ENCODE measurements around the gene SLC15A4. TPM values are rescaled to one million over a fixed set of nuclear protein-coding genes. Genes with fewer than 3 reads are reported as not detected.
A peak's percentile ranks its signal among the peaks of the same experiment; 100 is the strongest.

SLC15A4 gene
- total RNA-seq, 1 experiment from 2014 or later, result 20.6 TPM

GRCh38 chr12:128790221-128790620, 33.5 kb downstream of the SLC15A4 start:
- TF ChIP-seq TCF7L2 (IDR thresholded peaks at IDR 0.05; ENCODE audit: borderline replicate concordance, extremely low read depth, insufficient read depth, insufficient read length) (no peak), MAX (IDR thresholded peaks at IDR 0.05) (no peak), POLR2A (IDR thresholded peaks at IDR 0.05; ENCODE audit: borderline replicate concordance, extremely low read depth, insufficient read depth, insufficient read length) (no peak), SIN3A (IDR thresholded peaks at IDR 0.05; ENCODE audit: low read depth) (no peak), CTCF (IDR thresholded peaks at IDR 0.05 in 2 of 3, conservative IDR thresholded peaks at IDR 0.05 in 1 of 3; ENCODE audit: borderline replicate concordance in 1 of 3, insufficient read depth in 1 of 3, low read depth in 2 of 3, low read length in 2 of 3) (no peak), ATF3 (IDR thresholded peaks at IDR 0.05) (no peak), ZBTB33 (IDR thresholded peaks at IDR 0.05; ENCODE audit: extremely low read depth, insufficient replicate concordance, low read length) (no peak), YY1 (IDR thresholded peaks at IDR 0.05; ENCODE audit: extremely low read depth, insufficient replicate concordance, low read depth, low read length) (no peak), EZH2 (IDR thresholded peaks at IDR 0.05) (no peak), REST (IDR thresholded peaks at IDR 0.05; ENCODE audit: low read depth) (no peak), EGR1 (IDR thresholded peaks at IDR 0.05; ENCODE audit: low read depth) (no peak), ZFX (IDR thresholded peaks at IDR 0.05) (no peak), RAD21 (IDR thresholded peaks at IDR 0.05; ENCODE audit: low read depth) (no peak), CEBPB (IDR thresholded peaks at IDR 0.05; ENCODE audit: low read depth) (no peak), ZNF274 (IDR thresholded peaks at IDR 0.05; ENCODE audit: low read depth, low read length) (no peak), EZH2phosphoT487 (IDR thresholded peaks at IDR 0.05; ENCODE audit: borderline replicate concordance) (no peak), POLR2AphosphoS5 (IDR thresholded peaks at IDR 0.05; ENCODE audit: low read depth, low read length) (no peak), CBX3 (IDR thresholded peaks at IDR 0.05; ENCODE audit: low read depth) (no peak)
- Histone ChIP-seq H3K9me3 (ENCODE audit: control insufficient read depth in 1 of 2, insufficient read depth in 1 of 2, low read depth in 1 of 2, low read length in 2 of 2) (no peaks in the 10 kb centered on the region), H2AFZ (ENCODE audit: low read depth, low read length, poor library complexity, severe bottlenecking) (no peak overlapping the region), H3K9me2 (ENCODE audit: insufficient read depth) (no peaks in the 10 kb centered on the region), H3K4me3 (replicated peaks in 1 of 2; ENCODE audit: low read depth in 1 of 2, low read length in 2 of 2) (no peak overlapping the region), H3K4me1 (ENCODE audit: control insufficient read depth in 1 of 2, insufficient read depth in 2 of 2, low read length in 2 of 2) (no peaks in the 10 kb centered on the region), H3K27me3 (ENCODE audit: insufficient read depth, low read length) (no peaks in the 10 kb centered on the region), H3K27ac (ENCODE audit: low read depth, low read length) (no peak overlapping the region), H3K36me3 (ENCODE audit: control insufficient read depth in 1 of 2, insufficient read depth in 2 of 2, low read length in 2 of 2) (peaks cover 0 to 13% of the 10 kb centered on the region in 2 experiments; a peak in 3 of 4 replicates), H4K20me1 (ENCODE audit: insufficient read depth) (no peaks in the 10 kb centered on the region), H3K9ac (ENCODE audit: low read length) (no peak overlapping the region), H3K79me2 (ENCODE audit: insufficient read depth, low read length) (no peaks in the 10 kb centered on the region), H3K4me2 (ENCODE audit: low read length) (no peak overlapping the region)
- TSS peak; percentile 36 for BruUV-seq (replicated peaks)
- ATAC-seq, result no peak
- ChIA-PET RAD21 (ENCODE audit: low non-redundant PET in 1 of 2, low total read pairs in 2 of 2, uncharacterized antibody in 2 of 2, unreplicated experiment in 2 of 2) (no interaction called here), POLR2A (no interaction called here), CTCF (no interaction called here)
- DNase-seq (ENCODE audit: low read depth, low spot score), result no peak
- intact Hi-C loops (cut with micrococcal nuclease), result no loop called here
